Fibroblast of pulmonary artery (primary cell): ENCODE data around the gene HS3ST4.

Experiments
- DNase-seq: peaks from one replicate; pipeline ENCODE4 v3.0.0-alpha.2; 2010; ENCODE audit warnings: low read depth
- H3K4me3 ChIP-seq: replicated peaks from 2 replicates; pipeline ENCODE4 v1.5.1; 2011; ENCODE audit warnings: low read depth, mild to moderate bottlenecking, control low read depth, low read length, moderate library complexity
- CTCF ChIP-seq: IDR thresholded peaks from 2 replicates; pipeline ENCODE4 v1.5.1; 2011; ENCODE audit warnings: mild to moderate bottlenecking, control low read depth, low read length, inconsistent platforms; ENCODE audit errors: missing control alignments

Gene HS3ST4

GRCh38 chr16:25691519-25692091 lies at the start of gene HS3ST4:
Gene HS3ST4 (plus strand): TSS chr16:25691959.
- no peak within 1 kb of the TSS for H3K4me3 ChIP-seq
- TF ChIP-seq CTCF: no peak

GRCh38 chr16:25643633-25644032 lies 48.1 kb upstream of the HS3ST4 start:
- no peak for TF ChIP-seq CTCF
- no peak overlapping the region for H3K4me3 ChIP-seq
- no peak for DNase-seq

More at GRCh38 chr16:25691519-25692091, at the start of gene HS3ST4:
- DNase-seq: no peak

GRCh38 chr16:25656639-25657038 lies 35.1 kb upstream of the HS3ST4 start:
- TF ChIP-seq CTCF: no peak
- H3K4me3 ChIP-seq: no peak overlapping the region
- no peak for DNase-seq

GRCh38 chr16:25676820-25677219 lies 14.9 kb upstream of the HS3ST4 start:
- DNase-seq: no peak
- H3K4me3 ChIP-seq: no peak overlapping the region
- TF ChIP-seq CTCF: no peak

GRCh38 chr16:25679511-25679910 lies 12.2 kb upstream of the HS3ST4 start:
- no peak overlapping the region for H3K4me3 ChIP-seq
- TF ChIP-seq CTCF: no peak
- DNase-seq: no peak

GRCh38 chr16:25689137-25689836 lies 2.5 kb upstream of the HS3ST4 start:
- no peak for DNase-seq
- no peak for TF ChIP-seq CTCF
- no peak overlapping the region for H3K4me3 ChIP-seq

- no peak overlapping the region for H3K4me3 ChIP-seq
- TF ChIP-seq CTCF: no peak
- DNase-seq: no peak
Observed at GRCh38 chr16:25690552-25691143, 1.1 kb upstream of the HS3ST4 start.
